Measurements from ENCODE around the gene TMEM179B.
A peak's percentile ranks its signal among the peaks of the same experiment; 100 is the strongest.
"Not testable (repeated sequence)": the region's sequence is repeated elsewhere in the genome, so short reads cannot be mapped to it uniquely, and the experiment has no call there.

The TMEM179B gene

DNA sequence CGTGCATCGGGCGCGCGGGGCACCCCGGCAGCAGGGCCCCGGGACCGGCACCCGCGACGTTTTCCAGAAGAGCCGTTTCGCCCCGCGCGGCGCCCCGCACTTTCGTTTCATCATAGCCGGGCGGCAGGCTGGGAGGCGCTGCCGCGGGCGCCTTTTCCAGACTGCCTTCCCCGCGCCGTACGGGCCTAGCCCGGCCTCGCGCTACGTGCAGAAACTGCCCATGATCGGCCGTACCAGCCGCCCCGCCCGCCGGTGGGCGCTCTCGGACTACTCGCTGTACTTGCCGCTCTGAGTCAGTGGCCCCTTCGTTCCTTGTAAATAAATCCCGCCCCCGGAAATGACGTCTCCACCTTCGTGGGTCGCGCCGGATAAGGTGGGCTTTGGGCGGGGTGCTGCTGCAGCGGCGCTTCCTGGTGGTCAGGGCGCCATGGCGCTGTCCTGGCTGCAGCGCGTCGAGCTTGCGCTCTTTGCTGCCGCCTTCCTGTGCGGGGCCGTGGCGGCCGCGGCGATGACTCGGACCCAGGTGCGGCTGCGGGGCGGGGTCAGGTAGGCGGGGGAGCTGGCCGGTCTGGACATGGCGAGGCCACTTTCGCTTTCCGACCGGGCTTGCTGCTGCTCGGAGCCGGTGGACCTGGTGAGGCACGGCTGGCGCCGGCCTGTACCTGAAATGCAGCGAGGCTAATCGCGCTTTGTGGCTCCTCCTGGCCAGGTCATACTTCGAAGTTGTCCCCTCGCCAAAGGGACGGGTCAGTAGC, at the start of gene TMEM179B:
Gene TMEM179B (plus strand): TSS at position 398 of the 755 bp plus-strand sequence. CDS start 30 bp downstream, at position 428.
- H3K4me3 ChIP-seq (ENCODE audit: control insufficient read depth, low read depth, low read length) = peak within 1 kb of the TSS; percentile 80
- DNase-seq (ENCODE audit: low read depth) = peak; percentile 86
- TF ChIP-seq, protein P1, sequence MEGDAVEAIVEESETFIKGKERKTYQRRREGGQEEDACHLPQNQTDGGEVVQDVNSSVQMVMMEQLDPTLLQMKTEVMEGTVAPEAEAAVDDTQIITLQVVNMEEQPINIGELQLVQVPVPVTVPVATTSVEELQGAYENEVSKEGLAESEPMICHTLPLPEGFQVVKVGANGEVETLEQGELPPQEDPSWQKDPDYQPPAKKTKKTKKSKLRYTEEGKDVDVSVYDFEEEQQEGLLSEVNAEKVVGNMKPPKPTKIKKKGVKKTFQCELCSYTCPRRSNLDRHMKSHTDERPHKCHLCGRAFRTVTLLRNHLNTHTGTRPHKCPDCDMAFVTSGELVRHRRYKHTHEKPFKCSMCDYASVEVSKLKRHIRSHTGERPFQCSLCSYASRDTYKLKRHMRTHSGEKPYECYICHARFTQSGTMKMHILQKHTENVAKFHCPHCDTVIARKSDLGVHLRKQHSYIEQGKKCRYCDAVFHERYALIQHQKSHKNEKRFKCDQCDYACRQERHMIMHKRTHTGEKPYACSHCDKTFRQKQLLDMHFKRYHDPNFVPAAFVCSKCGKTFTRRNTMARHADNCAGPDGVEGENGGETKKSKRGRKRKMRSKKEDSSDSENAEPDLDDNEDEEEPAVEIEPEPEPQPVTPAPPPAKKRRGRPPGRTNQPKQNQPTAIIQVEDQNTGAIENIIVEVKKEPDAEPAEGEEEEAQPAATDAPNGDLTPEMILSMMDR (IDR thresholded peaks at IDR 0.05; ENCODE audit: control insufficient read depth, insufficient read depth, low read depth, low read length, missing control alignments) = peak; percentile 74

- no peak for DNase-seq (ENCODE audit: low read depth)
- no peak overlapping the region for H3K4me3 ChIP-seq (ENCODE audit: control insufficient read depth, low read depth, low read length)
- TF ChIP-seq, protein P1 (IDR thresholded peaks at IDR 0.05; ENCODE audit: control insufficient read depth, insufficient read depth, low read depth, low read length, missing control alignments) = no peak
Measured at GRCh38 chr11:62747475-62748160, 39.6 kb upstream of the TMEM179B start.

GRCh38 chr11:62749931-62750330, 37.3 kb upstream of the TMEM179B start:
- DNase-seq (ENCODE audit: low read depth); H3K4me3 ChIP-seq (ENCODE audit: control insufficient read depth, low read depth, low read length): not testable (repeated sequence)

DNA sequence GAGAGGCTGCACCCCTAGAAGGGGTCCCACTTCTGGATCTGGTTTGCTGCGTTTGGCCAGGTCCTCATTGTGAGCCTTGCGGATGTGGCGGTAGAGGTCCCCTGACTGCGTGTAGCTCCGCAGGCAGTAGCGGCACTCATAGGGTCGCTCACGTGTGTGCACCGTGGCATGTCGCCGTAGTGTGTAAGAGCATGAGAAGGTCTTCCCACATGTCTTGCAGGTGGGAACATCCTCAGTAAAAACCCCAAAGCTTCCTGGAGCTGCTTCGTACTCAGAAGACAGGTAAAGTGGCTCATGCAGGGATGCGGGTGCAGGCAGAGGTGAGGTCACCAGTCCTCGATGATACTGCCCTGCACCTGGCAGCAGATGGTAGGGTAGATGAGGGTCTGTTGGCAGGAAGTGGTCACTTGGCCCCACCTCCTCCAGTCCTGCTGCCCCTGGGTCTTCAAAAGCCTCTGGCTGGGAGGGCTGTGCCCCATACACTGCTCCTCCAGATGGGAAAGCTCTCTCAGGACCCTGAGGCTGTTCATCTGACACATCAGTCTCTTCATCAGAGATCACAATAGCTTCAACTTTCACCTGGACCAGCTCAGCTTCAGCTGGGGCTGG, 34.9 kb upstream of the TMEM179B start:
- no peak for DNase-seq (ENCODE audit: low read depth)
- TF ChIP-seq, protein P1 (IDR thresholded peaks at IDR 0.05; ENCODE audit: control insufficient read depth, insufficient read depth, low read depth, low read length, missing control alignments) = no peak
- no peak overlapping the region for H3K4me3 ChIP-seq (ENCODE audit: control insufficient read depth, low read depth, low read length)

DNA sequence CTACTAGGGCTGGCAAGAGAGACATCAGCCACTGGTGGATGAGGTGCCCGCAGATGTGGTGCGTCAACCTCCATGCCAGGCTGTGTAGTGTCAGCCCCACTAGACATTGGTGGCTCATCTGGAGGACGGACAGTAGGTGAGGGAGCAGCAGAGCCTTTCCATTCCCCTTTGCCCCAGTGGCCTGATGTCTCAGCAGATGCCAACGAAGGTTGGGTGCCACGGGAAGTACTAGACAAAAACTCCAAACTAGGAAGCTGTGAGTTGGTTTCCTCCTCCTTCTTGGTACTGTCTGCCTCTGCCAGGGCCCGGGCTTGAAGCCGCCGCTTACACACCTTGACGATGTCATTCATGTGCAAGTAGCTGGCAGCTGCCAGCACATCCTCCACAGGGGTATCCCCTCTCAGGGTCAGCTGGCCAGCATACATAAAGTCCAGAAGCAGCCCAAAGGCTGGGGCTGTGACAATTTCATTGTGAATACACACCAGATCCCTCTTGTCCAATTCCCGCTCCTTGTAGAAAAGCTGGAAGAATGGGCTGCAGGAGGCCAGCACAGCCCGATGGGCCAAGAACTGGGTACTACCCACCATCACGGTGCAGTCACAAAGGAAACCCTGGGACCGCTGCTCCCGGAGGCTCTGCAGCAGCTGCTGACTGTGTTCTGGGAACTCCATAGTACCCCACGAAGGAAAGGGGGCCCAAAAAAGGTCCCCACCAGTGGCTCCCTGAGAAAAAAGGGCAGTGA, 34.0 kb upstream of the TMEM179B start:
- DNase-seq (ENCODE audit: low read depth) = no peak
- peak overlapping the region; percentile 55 for H3K4me3 ChIP-seq (ENCODE audit: control insufficient read depth, low read depth, low read length)
- TF ChIP-seq, protein P1 (IDR thresholded peaks at IDR 0.05; ENCODE audit: control insufficient read depth, insufficient read depth, low read depth, low read length, missing control alignments) = no peak

GRCh38 chr11:62753736-62754603, 33.2 kb upstream of the TMEM179B start, which contains the start of gene ZBTB3:
Gene ZBTB3, minus strand, starts transcription at chr11:62754160. Its CDS starts 496 bp downstream, at chr11:62753664.
- TF ChIP-seq, protein P1 (IDR thresholded peaks at IDR 0.05; ENCODE audit: control insufficient read depth, insufficient read depth, low read depth, low read length, missing control alignments) = no peak
- peak within 1 kb of the TSS; percentile 55 for H3K4me3 ChIP-seq (ENCODE audit: control insufficient read depth, low read depth, low read length)
- DNase-seq (ENCODE audit: low read depth) = peak; percentile 97

All from AG09309 (cell line).